GM21515 (cell line): ENCODE data around the gene HNRNPF.
A peak's percentile ranks its signal among the peaks of the same experiment; 100 is the strongest.

Experiments used
- ATAC-seq: cut with Tn5 transposase; IDR thresholded peaks from one replicate; pipeline ENCODE4 v1.9.1; 2021; ENCODE audit not compliant: unreplicated experiment

The HNRNPF gene

GRCh38 chr10:43380610-43381222, 28.3 kb downstream of the HNRNPF start:
- no peak for ATAC-seq

- no peak for ATAC-seq
Measured at GRCh38 chr10:43377424-43377883, 31.5 kb downstream of the HNRNPF start.

GRCh38 chr10:43376828-43377423, 32.1 kb downstream of the HNRNPF start:
- no peak for ATAC-seq

- no peak for ATAC-seq
Measured at GRCh38 chr10:43376046-43376635, 32.8 kb downstream of the HNRNPF start.

GRCh38 chr10:43375401-43376020, 33.5 kb downstream of the HNRNPF start:
- ATAC-seq, result no peak

- ATAC-seq, result no peak
Measured at GRCh38 chr10:43374194-43374593, 34.8 kb downstream of the HNRNPF start.

GRCh38 chr10:43373461-43373860, 35.5 kb downstream of the HNRNPF start:
- no peak for ATAC-seq

GRCh38 chr10:43372765-43373361, 36.1 kb downstream of the HNRNPF start:
- ATAC-seq, result no peak

- ATAC-seq, result no peak
Measured at GRCh38 chr10:43371418-43371817, 37.6 kb downstream of the HNRNPF start, which contains the start of gene FXYD4. Gene FXYD4, plus strand, starts transcription at chr10:43371636. Its CDS starts 2,111 bp downstream, at chr10:43373747.

GRCh38 chr10:43370671-43371215, 38.2 kb downstream of the HNRNPF start:
- no peak for ATAC-seq

- no peak for ATAC-seq
Measured at GRCh38 chr10:43369921-43370320, 39.1 kb downstream of the HNRNPF start.

GRCh38 chr10:43365001-43365400, 44.0 kb downstream of the HNRNPF start:
- no peak for ATAC-seq

GRCh38 chr10:43362191-43362839, 46.7 kb downstream of the HNRNPF start:
- ATAC-seq, result peak; percentile 97

- ATAC-seq, result no peak
Measured at GRCh38 chr10:43361547-43362190, 47.3 kb downstream of the HNRNPF start.

GRCh38 chr10:43360086-43360485, 48.9 kb downstream of the HNRNPF start:
- ATAC-seq, result no peak

- ATAC-seq, result no peak
Measured at GRCh38 chr10:43355749-43356371, 53.1 kb downstream of the HNRNPF start.

GRCh38 chr10:43354879-43355380, 54.1 kb downstream of the HNRNPF start:
- no peak for ATAC-seq

- ATAC-seq, result no peak
Measured at GRCh38 chr10:43354330-43354635, 54.7 kb downstream of the HNRNPF start.

GRCh38 chr10:43353495-43354329, 55.3 kb downstream of the HNRNPF start:
- no peak for ATAC-seq
